ENCODE measurements around the gene GPD1L. TPM values are rescaled to one million over a fixed set of nuclear protein-coding genes. Genes with fewer than 3 reads are reported as not detected.
A peak's percentile ranks its signal among the peaks of the same experiment; 100 is the strongest.

Gene GPD1L
- total RNA-seq, 2 experiments from 2014 or later, result 6.6 to 10.1 TPM

- Mint-ChIP-seq H3K4me1 (peaks cover 19% of the 10 kb centered on the region), H3K27me3 (no peaks in the 10 kb centered on the region), H3K4me3 (no peak overlapping the region), H3K36me3 (ENCODE audit: low read depth) (peaks cover 12% of the 10 kb centered on the region), H3K9me3 (ENCODE audit: low read depth) (no peaks in the 10 kb centered on the region), H3K27ac (no peak overlapping the region)
- POLR2A ChIA-PET, result no interaction called here
- intact Hi-C loops (cut with DNase I, micrococcal nuclease), result no loop called here
- CTCF ChIA-PET, result interaction anchor here (0.7 to 1.5 kb wide), 3 partner anchors 33 to 535 kb away, joined by 3 to 7 read pairs (median 5); no protein-coding TSS in a partner anchor
- ATAC-seq (peak; percentile 61), DNase-seq (peak; percentile 24)
These were observed 32.2 kb downstream of the GPD1L start for GRCh38 chr3:32138545-32139104.

DNA sequence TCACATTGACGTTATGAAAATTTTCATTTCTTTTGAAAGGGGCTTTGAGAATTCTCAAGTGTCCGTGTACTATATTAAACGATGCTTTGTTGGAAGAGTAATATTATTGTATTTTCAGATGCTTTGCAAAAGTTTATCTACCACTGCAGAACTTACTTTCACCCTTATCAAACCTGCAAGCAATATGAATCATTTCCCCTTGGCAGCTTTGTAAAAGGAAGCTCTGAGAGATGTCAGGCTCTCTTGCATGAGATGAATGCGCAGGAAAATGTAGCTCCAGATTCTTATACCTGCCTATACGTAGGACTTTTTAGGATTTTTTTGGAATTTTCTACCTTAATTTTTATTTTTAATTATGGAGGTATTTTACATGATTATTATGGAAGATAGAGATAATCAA lies 34.5 kb downstream of the GPD1L start:
- DNase-seq (no peak), ATAC-seq (no peak)
- H3K4me3 Mint-ChIP-seq, result no peak overlapping the region
- ChIA-PET CTCF (interaction anchor here (0.6 kb wide), 1 partner anchor 113 kb away, joined by 3 read pairs; no protein-coding TSS in a partner anchor), POLR2A (no interaction called here)
- no peaks in the 10 kb centered on the region for H3K27me3 Mint-ChIP-seq
- intact Hi-C loops (cut with DNase I, micrococcal nuclease), result loop anchor here in 1 of 2 experiments (5.0 to 10.0 kb wide), 3 partner anchors 284 to 1366 kb away; no protein-coding TSS in a partner anchor
- H3K4me1 Mint-ChIP-seq, result peaks cover 19% of the 10 kb centered on the region
- peaks cover 5% of the 10 kb centered on the region for H3K36me3 Mint-ChIP-seq (ENCODE audit: low read depth)
- no peaks in the 10 kb centered on the region for H3K9me3 Mint-ChIP-seq (ENCODE audit: low read depth)
- no peak overlapping the region for H3K27ac Mint-ChIP-seq

GRCh38 chr3:32143849-32144757 lies 37.7 kb downstream of the GPD1L start:
- Mint-ChIP-seq H3K4me3 (no peak overlapping the region), H3K27ac (peak overlapping the region; percentile 8), H3K36me3 (ENCODE audit: low read depth) (peaks cover 10% of the 10 kb centered on the region), H3K27me3 (no peaks in the 10 kb centered on the region), H3K4me1 (no peaks in the 10 kb centered on the region), H3K9me3 (ENCODE audit: low read depth) (no peaks in the 10 kb centered on the region)
- CTCF ChIA-PET, result interaction anchor here (0.6 to 2.6 kb wide), 19 partner anchors 11 to 547 kb away, joined by 3 to 41 read pairs (median 3); no protein-coding TSS in a partner anchor
- ATAC-seq (peak; percentile 80), DNase-seq (peak; percentile 63)
- intact Hi-C loops (cut with DNase I, micrococcal nuclease), result loop anchor here (1.0 to 10.0 kb wide), 4 partner anchors 125 to 1369 kb away; no protein-coding TSS in a partner anchor
- POLR2A ChIA-PET, result no interaction called here

- no peak for DNase-seq
- intact Hi-C loops (cut with DNase I, micrococcal nuclease), result loop anchor here in 1 of 2 experiments (5.0 to 10.0 kb wide), 3 partner anchors 74 to 1372 kb away; no protein-coding TSS in a partner anchor
These were observed 40.4 kb downstream of the GPD1L start for GRCh38 chr3:32146746-32147211.

GRCh38 chr3:32147509-32147908 lies 41.1 kb downstream of the GPD1L start:
- CTCF ChIA-PET, result interaction anchor here (0.6 to 0.7 kb wide), 2 partner anchors 41 to 149 kb away, joined by 3 read pairs; no protein-coding TSS in a partner anchor
- H3K27ac Mint-ChIP-seq, result no peak overlapping the region
- H3K9me3 Mint-ChIP-seq (ENCODE audit: low read depth), result no peaks in the 10 kb centered on the region
- intact Hi-C loops (cut with DNase I, micrococcal nuclease), result loop anchor here in 1 of 2 experiments (5.0 to 10.0 kb wide), 3 partner anchors 75 to 1373 kb away; no protein-coding TSS in a partner anchor
- DNase-seq (no peak), ATAC-seq (no peak)
- no peak overlapping the region for H3K4me3 Mint-ChIP-seq
- H3K27me3 Mint-ChIP-seq, result no peaks in the 10 kb centered on the region
- H3K4me1 Mint-ChIP-seq, result no peaks in the 10 kb centered on the region
- peaks cover 23% of the 10 kb centered on the region for H3K36me3 Mint-ChIP-seq (ENCODE audit: low read depth)
- POLR2A ChIA-PET, result no interaction called here

More at GRCh38 chr3:32146746-32147211, 40.4 kb downstream of the GPD1L start:
- peaks cover 20% of the 10 kb centered on the region for H3K36me3 Mint-ChIP-seq (ENCODE audit: low read depth)
- CTCF ChIA-PET, result no interaction called here
- H3K27ac Mint-ChIP-seq, result no peak overlapping the region
- H3K9me3 Mint-ChIP-seq (ENCODE audit: low read depth), result no peaks in the 10 kb centered on the region
- POLR2A ChIA-PET, result no interaction called here
- H3K4me1 Mint-ChIP-seq, result no peaks in the 10 kb centered on the region
- no peak for ATAC-seq
- no peak overlapping the region for H3K4me3 Mint-ChIP-seq
- no peaks in the 10 kb centered on the region for H3K27me3 Mint-ChIP-seq

DNA sequence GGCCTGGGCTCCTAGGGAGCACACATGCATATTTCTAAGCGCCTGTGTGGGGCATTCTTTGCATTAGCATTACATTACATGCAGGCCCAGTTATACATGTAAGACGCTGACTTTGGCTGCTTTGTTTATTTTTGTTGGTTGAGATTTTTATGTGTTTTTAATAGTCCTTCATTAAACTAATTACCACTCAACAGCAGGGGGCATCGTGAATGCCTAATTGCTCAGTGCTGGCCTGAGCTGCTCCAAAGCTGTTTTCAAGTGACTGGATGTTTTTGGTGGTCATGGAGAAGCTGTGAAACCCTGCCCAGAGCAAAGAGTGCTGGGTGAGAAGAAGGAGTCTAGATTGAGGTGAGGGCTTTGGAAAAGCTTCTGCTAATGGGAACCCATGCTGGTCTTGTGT lies 41.5 kb downstream of the GPD1L start:
- ChIA-PET CTCF (interaction anchor here (0.6 to 1.3 kb wide), 3 partner anchors 40 to 186 kb away, joined by 3 read pairs; no protein-coding TSS in a partner anchor), POLR2A (no interaction called here)
- Mint-ChIP-seq H3K27me3 (no peaks in the 10 kb centered on the region), H3K4me1 (no peaks in the 10 kb centered on the region), H3K36me3 (ENCODE audit: low read depth) (peaks cover 26% of the 10 kb centered on the region), H3K27ac (no peak overlapping the region), H3K4me3 (no peak overlapping the region), H3K9me3 (ENCODE audit: low read depth) (no peaks in the 10 kb centered on the region)
- intact Hi-C loops (cut with DNase I, micrococcal nuclease), result loop anchor here in 1 of 2 experiments (5.0 to 10.0 kb wide), 3 partner anchors 76 to 1373 kb away; no protein-coding TSS in a partner anchor
- no peak for ATAC-seq
- DNase-seq, result no peak

DNA sequence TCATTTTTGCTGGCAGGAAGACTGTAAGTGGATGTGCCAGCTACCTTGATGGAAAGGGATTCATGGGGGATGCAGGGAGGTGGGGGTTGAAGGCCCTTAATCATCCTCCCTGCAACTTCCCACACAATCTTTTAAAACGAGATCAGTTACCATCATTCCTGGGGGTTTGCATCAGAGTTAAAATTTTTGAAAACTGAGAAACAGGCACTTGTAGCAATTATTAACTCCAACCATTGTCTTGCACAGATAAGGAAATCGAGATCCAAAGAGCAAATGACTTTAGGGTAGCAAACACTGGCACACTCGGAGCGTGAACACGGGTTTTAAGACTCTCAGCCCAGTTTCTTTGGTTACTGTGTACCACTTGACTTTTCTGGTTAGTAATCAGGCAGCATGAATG lies 41.9 kb downstream of the GPD1L start:
- peaks cover 26% of the 10 kb centered on the region for H3K36me3 Mint-ChIP-seq (ENCODE audit: low read depth)
- ChIA-PET CTCF (interaction anchor here (0.7 to 1.3 kb wide), 2 partner anchors 121 to 186 kb away, joined by 3 read pairs; no protein-coding TSS in a partner anchor), POLR2A (no interaction called here)
- no peak overlapping the region for H3K27ac Mint-ChIP-seq
- DNase-seq (no peak), ATAC-seq (no peak)
- H3K4me3 Mint-ChIP-seq, result no peak overlapping the region
- no peaks in the 10 kb centered on the region for H3K4me1 Mint-ChIP-seq
- intact Hi-C loops (cut with DNase I, micrococcal nuclease), result loop anchor here in 1 of 2 experiments (5.0 to 10.0 kb wide), 3 partner anchors 76 to 1374 kb away; no protein-coding TSS in a partner anchor
- no peaks in the 10 kb centered on the region for H3K27me3 Mint-ChIP-seq
- H3K9me3 Mint-ChIP-seq (ENCODE audit: low read depth), result no peaks in the 10 kb centered on the region

- POLR2A ChIA-PET, result interaction anchor here (0.5 kb wide), 1 partner anchor 18 kb away, joined by 3 read pairs; no protein-coding TSS in a partner anchor
- Mint-ChIP-seq H3K9me3 (ENCODE audit: low read depth) (no peaks in the 10 kb centered on the region), H3K27ac (no peak overlapping the region), H3K36me3 (ENCODE audit: low read depth) (peaks cover 35% of the 10 kb centered on the region), H3K4me3 (no peak overlapping the region), H3K27me3 (no peaks in the 10 kb centered on the region), H3K4me1 (no peaks in the 10 kb centered on the region)
- intact Hi-C loops (cut with DNase I, micrococcal nuclease), result no loop called here
- DNase-seq (no peak), ATAC-seq (no peak)
- CTCF ChIA-PET, result interaction anchor here (0.7 to 3.3 kb wide), 4 partner anchors 8 to 128 kb away, joined by 3 to 13 read pairs (median 5); no protein-coding TSS in a partner anchor
These were observed 47.2 kb downstream of the GPD1L start for GRCh38 chr3:32153414-32154204.

GRCh38 chr3:32154205-32154579 lies 47.8 kb downstream of the GPD1L start:
- H3K9me3 Mint-ChIP-seq (ENCODE audit: low read depth), result no peaks in the 10 kb centered on the region
- H3K36me3 Mint-ChIP-seq (ENCODE audit: low read depth), result peaks cover 35% of the 10 kb centered on the region
- no peak overlapping the region for H3K27ac Mint-ChIP-seq
- DNase-seq (no peak), ATAC-seq (no peak)
- intact Hi-C loops (cut with DNase I, micrococcal nuclease), result no loop called here
- H3K27me3 Mint-ChIP-seq, result no peaks in the 10 kb centered on the region
- ChIA-PET POLR2A (interaction anchor here (0.5 kb wide), 1 partner anchor 18 kb away, joined by 3 read pairs; no protein-coding TSS in a partner anchor), CTCF (interaction anchor here (0.6 to 3.3 kb wide), 3 partner anchors 9 to 225 kb away, joined by 3 to 13 read pairs (median 4); no protein-coding TSS in a partner anchor)
- H3K4me1 Mint-ChIP-seq, result no peaks in the 10 kb centered on the region
- no peak overlapping the region for H3K4me3 Mint-ChIP-seq

- no peaks in the 10 kb centered on the region for H3K27me3 Mint-ChIP-seq
- intact Hi-C loops (cut with DNase I, micrococcal nuclease), result no loop called here
- H3K4me1 Mint-ChIP-seq, result no peaks in the 10 kb centered on the region
- no peak overlapping the region for H3K27ac Mint-ChIP-seq
- DNase-seq (no peak), ATAC-seq (no peak)
- CTCF ChIA-PET, result interaction anchor here (1.4 to 3.3 kb wide), 2 partner anchors 9 to 11 kb away, joined by 4 to 13 read pairs; no protein-coding TSS in a partner anchor
- POLR2A ChIA-PET, result no interaction called here
- no peaks in the 10 kb centered on the region for H3K9me3 Mint-ChIP-seq (ENCODE audit: low read depth)
- no peak overlapping the region for H3K4me3 Mint-ChIP-seq
- peaks cover 35% of the 10 kb centered on the region for H3K36me3 Mint-ChIP-seq (ENCODE audit: low read depth)
These were observed 48.7 kb downstream of the GPD1L start for GRCh38 chr3:32155117-32155516.

All from activated CD4-positive, alpha-beta T cell treated with anti-CD3 and anti-CD28 coated beads for 36 hours (primary cell).